Measurements from ENCODE around the gene EFCAB10. TPM values are rescaled to one million over a fixed set of nuclear protein-coding genes. Genes with fewer than 3 reads are reported as not detected.

EFCAB10 gene
- total RNA-seq, 1 donor from 2014 or later: 2.5 TPM

DNA sequence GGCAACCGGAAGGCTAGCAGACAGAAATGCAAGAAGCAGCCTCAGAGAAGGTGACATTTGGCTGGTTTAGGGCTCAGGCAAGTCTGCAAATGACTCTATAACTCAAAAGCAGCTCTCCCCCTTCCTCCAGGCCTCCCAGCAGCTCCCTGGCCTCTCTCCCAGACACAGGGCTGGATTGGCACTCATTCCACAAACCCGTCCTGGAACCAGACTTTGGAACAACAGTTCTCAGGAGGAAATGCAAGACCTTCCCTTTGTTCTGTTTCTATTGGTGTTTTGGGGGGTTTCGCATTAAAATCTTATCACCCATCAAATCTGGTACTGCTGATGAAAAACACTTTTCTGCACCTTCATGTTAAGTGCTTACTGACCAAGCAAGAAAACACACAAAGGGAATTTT is 40.3 kb upstream of the EFCAB10 start:
- Histone ChIP-seq H3K36me3 (ENCODE audit: control insufficient read depth, insufficient read depth, low read length) (no peaks in the 10 kb centered on the region), H3K4me3 (ENCODE audit: low read depth, low read length) (no peak overlapping the region), H3K27me3 (ENCODE audit: control insufficient read depth, insufficient read depth, low read length) (no peaks in the 10 kb centered on the region)
- no peak for DNase-seq (ENCODE audit: low read depth)
- TF ChIP-seq, protein P1, sequence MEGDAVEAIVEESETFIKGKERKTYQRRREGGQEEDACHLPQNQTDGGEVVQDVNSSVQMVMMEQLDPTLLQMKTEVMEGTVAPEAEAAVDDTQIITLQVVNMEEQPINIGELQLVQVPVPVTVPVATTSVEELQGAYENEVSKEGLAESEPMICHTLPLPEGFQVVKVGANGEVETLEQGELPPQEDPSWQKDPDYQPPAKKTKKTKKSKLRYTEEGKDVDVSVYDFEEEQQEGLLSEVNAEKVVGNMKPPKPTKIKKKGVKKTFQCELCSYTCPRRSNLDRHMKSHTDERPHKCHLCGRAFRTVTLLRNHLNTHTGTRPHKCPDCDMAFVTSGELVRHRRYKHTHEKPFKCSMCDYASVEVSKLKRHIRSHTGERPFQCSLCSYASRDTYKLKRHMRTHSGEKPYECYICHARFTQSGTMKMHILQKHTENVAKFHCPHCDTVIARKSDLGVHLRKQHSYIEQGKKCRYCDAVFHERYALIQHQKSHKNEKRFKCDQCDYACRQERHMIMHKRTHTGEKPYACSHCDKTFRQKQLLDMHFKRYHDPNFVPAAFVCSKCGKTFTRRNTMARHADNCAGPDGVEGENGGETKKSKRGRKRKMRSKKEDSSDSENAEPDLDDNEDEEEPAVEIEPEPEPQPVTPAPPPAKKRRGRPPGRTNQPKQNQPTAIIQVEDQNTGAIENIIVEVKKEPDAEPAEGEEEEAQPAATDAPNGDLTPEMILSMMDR (IDR thresholded peaks at IDR 0.05; ENCODE audit: insufficient read depth, low read length, poor library complexity, severe bottlenecking): no peak

DNA sequence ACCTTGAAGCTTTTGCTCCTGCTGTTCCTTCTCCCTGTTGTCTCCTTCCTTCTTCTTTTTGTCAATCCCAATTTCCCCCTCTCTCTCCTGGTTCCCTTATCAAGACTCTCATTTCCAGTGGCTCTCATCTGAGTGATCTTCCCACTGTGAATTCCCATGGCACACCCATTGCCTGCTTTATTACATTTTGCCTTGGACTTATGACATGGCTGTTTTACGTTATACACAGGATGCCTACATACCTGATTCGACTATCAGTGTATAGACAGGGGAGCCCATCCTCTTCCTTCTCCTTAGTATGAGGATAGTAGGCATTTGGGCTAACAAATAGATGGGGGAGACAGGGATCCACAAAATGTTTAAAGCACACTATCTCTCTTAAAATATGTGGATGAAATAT is 39.9 kb upstream of the EFCAB10 start:
- no peak for DNase-seq (ENCODE audit: low read depth)
- H3K27me3 ChIP-seq (ENCODE audit: control insufficient read depth, insufficient read depth, low read length): no peaks in the 10 kb centered on the region
- no peaks in the 10 kb centered on the region for H3K36me3 ChIP-seq (ENCODE audit: control insufficient read depth, insufficient read depth, low read length)
- no peak overlapping the region for H3K4me3 ChIP-seq (ENCODE audit: low read depth, low read length)
- TF ChIP-seq, protein P1 (IDR thresholded peaks at IDR 0.05; ENCODE audit: insufficient read depth, low read length, poor library complexity, severe bottlenecking): no peak

DNA sequence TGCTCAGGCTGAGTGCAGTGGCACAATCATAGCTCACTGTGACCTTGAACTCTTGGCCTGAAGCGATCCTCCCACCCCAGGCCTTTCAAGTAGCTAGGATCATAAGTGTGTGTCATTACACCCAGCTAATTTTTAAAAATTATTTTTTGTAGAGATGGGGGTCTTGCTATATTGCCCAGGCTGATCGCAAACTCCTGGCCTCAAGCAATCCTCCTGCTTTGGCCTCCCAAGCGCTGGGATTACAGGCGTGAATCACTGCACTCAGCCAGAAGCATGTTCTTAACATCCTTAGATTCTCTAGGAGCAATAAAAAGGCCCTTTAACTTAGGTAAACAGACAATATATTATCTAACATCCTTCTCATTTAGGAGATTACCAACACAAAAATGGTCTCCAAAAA is 38.3 kb upstream of the EFCAB10 start:
- Histone ChIP-seq H3K27me3 (ENCODE audit: control insufficient read depth, insufficient read depth, low read length) (peaks cover under 1% of the 10 kb centered on the region), H3K4me3 (ENCODE audit: low read depth, low read length) (no peak overlapping the region), H3K36me3 (ENCODE audit: control insufficient read depth, insufficient read depth, low read length) (no peaks in the 10 kb centered on the region)
- TF ChIP-seq, protein P1 (IDR thresholded peaks at IDR 0.05; ENCODE audit: insufficient read depth, low read length, poor library complexity, severe bottlenecking): no peak
- no peak for DNase-seq (ENCODE audit: low read depth)

DNA sequence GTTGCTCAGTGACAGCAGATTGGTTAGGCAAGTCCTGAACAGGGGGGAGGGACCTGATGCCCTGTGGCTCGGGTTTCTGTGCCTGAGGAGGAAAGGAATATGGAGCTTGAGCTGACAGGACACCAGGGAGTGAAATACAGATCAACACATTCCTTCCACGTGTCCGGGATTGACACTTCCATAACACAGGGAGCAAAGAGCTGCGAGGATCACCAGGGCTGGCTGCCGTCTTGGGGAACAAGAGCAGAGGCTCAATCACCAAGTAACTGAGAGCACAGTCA is 36.7 kb upstream of the EFCAB10 start:
- TF ChIP-seq, protein P1 (IDR thresholded peaks at IDR 0.05; ENCODE audit: insufficient read depth, low read length, poor library complexity, severe bottlenecking): no peak
- Histone ChIP-seq H3K27me3 (ENCODE audit: control insufficient read depth, insufficient read depth, low read length) (peaks cover 3% of the 10 kb centered on the region), H3K36me3 (ENCODE audit: control insufficient read depth, insufficient read depth, low read length) (no peaks in the 10 kb centered on the region), H3K4me3 (ENCODE audit: low read depth, low read length) (no peak overlapping the region)
- no peak for DNase-seq (ENCODE audit: low read depth)

DNA sequence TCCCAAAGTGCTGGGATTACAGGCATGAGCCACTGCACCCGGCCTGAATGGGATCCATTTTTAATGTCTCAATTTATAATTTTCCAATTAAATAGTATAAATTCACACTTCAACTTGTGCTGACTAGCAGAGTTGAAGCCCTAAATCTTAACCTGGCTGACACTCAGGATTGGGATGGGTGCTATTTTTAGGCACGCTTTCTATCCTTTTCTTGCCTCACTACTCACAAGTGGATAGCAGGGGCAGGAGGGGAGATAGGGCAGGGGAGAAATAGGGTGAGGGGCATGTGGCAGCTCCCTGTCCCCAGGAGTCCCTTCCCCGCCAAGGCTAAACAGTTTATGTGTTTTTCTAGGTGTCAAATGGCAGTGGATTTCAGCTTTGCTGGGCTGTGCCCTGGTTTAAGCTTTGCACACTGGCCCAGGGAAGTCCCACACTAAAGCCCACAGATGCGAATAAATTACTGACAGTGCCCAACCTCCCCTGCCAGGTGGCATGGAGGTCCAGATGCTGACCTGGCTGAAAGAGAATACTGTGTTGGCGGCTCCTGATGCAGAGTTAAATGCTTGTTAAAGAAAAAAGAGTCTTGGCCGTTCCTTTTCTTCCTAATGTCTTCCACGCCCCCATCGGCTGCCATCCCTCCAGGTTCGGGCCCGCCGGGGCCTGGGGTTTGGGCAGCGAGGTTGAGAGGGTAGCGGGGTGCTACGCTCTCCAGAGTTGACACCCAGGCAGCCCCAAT is 36.2 kb upstream of the EFCAB10 start:
- Histone ChIP-seq H3K4me3 (ENCODE audit: low read depth, low read length) (no peak overlapping the region), H3K27me3 (ENCODE audit: control insufficient read depth, insufficient read depth, low read length) (peaks cover 3% of the 10 kb centered on the region), H3K36me3 (ENCODE audit: control insufficient read depth, insufficient read depth, low read length) (no peaks in the 10 kb centered on the region)
- no peak for DNase-seq (ENCODE audit: low read depth)
- TF ChIP-seq, protein P1 (IDR thresholded peaks at IDR 0.05; ENCODE audit: insufficient read depth, low read length, poor library complexity, severe bottlenecking): no peak

DNA sequence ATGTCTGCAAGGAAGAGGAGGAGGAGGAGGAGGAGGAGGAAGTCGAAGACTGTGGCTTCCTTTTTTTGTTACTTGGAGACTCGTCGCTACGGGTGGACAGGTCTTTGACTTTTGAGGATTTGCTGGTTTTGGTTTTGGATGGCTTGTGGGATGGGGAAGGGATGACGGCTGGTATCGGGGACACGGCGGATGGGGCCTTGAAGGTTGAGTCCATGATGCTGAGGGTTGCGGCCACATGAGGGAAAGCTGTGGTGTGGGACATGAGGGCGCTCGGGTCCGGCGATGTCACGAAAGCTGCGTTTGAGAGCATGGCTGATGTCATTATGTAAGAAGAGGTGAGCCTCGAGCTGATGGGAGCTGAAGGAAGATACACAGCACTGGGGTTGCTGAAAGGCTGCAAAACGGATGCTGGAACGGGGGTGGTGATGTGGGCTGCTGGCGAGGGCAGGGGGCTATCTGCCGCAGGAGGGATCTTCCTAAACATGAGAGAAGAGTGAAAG is 33.1 kb upstream of the EFCAB10 start:
- Histone ChIP-seq H3K27me3 (ENCODE audit: control insufficient read depth, insufficient read depth, low read length) (peaks cover 3% of the 10 kb centered on the region), H3K4me3 (ENCODE audit: low read depth, low read length) (no peak overlapping the region), H3K36me3 (ENCODE audit: control insufficient read depth, insufficient read depth, low read length) (no peaks in the 10 kb centered on the region)
- TF ChIP-seq, protein P1 (IDR thresholded peaks at IDR 0.05; ENCODE audit: insufficient read depth, low read length, poor library complexity, severe bottlenecking): no peak
- no peak for DNase-seq (ENCODE audit: low read depth)

All from kidney epithelial cell (primary cell).